GM18907 (cell line): ENCODE data around the gene CRELD2.

ENCODE experiments used
- ATAC-seq: cut with Tn5 transposase; IDR thresholded peaks from one replicate; pipeline ENCODE4 v1.9.1; 2021; ENCODE audit warnings: mild to moderate bottlenecking, moderate library complexity; ENCODE audit not compliant: unreplicated experiment

The CRELD2 gene

GRCh38 chr22:49966041-49966773 lies 47.8 kb downstream of the CRELD2 start:
- no peak for ATAC-seq

DNA sequence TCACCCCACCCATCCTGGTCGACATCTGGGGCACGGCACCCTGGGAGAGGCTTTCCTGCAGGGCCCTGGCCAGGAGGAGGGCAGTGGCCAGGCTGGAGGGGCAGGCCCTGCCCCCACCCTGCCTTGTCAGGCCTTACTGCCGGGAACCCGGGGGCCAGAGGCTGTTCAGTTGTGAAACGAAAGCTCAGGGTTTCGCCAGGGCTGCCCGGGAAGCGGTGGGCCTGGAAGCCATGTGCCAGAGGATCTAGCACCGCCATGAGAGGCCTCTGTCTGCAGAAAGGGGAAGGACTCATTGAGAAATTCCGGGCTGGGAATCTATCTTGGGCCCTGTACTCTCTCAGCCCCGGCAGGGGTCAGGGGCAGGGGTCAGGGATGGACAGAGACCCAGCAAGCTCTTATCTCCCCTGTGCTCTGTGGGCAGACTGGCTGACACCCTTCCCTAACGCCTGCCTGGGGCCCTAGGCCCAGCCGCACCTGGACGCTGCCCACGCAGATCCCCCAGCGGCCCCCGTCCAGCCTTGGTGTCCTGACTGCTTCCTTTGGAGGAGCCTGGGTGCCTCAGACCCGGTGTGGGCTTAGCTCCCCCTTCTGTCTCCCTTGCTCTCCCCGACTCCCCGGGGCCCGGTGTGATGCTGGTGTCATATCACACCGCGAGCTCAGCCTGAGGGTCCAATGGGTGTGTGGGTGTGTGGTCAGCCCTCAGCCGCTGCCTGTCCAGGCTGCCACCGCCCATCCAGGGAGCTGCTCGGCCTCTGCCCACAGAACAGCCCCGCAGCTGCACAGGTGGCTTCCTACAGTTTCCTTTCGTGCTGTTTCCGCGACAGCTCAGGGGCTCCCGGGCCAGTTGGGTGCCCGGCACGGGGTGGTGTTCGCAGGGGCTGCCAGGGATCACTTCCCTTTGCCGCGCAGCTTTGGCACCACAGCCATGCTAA lies 48.6 kb downstream of the CRELD2 start:
- no peak for ATAC-seq

- no peak for ATAC-seq
These were observed 49.3 kb downstream of the CRELD2 start for GRCh38 chr22:49967706-49968208.

DNA sequence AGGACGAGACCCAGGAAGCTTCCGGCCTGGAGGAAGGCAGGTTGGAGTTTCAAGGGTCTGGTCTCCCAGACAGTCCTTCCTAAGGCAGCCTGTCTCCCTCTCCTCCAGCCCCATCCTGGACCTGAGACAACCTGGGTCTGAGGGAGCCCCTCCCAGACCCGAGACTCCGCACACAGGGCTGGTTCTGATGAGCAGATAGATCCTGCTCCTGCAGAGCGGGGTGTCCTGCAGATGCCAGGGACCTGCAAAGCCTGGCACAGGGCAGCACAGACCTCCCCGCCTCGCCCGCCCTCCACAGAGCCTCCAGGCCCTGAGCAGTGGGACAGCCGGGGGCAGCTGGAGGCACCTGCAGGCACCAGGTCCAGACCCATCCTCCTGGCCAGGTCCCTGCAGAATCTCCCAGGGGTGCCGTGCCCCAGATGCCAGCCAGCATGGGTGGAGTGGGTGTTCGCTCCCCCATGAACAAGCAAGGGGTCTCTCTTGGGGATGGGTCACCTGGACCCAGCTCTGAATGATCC lies 49.9 kb downstream of the CRELD2 start:
- no peak for ATAC-seq

DNA sequence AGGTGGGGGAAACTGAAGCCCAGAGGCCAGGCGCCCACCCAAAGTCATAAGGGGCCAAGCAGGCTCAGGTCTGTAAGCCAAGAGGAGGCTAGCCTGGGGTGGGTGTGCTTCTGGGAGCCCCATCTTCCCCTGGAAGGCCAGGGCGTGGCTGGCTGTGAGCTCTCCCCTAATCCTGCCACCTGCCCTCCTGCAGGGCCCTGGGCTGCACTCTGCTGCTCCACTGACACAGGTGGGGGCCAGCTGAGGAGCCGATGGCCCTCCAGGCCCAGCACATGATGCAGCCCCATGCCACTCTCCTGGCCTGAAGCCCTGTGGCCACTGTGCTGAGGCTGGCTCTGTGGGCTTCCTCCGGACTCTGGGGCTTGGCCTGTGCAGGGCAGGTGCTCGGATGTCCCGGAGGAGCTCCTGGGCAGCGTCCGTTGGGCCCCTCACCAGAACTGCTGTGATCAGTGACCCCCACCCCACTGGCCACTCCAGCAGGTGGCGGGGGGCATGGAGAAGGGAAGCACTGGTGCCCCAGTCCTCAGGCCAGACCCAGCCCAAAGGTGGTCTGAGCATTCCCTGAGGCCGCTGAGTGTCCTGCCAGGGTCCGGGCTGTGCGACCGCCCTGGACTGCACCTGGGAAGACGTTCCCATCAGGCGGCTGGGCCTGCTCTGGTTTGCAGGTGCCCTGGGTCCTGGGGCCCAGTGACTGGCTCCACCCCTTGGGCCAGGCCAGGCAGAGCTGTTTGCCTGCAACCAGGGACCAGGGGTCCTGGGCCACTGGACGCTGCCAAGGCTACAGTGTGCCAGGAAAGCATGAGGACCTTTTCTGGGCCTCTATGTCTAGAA lies 50.6 kb downstream of the CRELD2 start:
- ATAC-seq, result no peak

DNA sequence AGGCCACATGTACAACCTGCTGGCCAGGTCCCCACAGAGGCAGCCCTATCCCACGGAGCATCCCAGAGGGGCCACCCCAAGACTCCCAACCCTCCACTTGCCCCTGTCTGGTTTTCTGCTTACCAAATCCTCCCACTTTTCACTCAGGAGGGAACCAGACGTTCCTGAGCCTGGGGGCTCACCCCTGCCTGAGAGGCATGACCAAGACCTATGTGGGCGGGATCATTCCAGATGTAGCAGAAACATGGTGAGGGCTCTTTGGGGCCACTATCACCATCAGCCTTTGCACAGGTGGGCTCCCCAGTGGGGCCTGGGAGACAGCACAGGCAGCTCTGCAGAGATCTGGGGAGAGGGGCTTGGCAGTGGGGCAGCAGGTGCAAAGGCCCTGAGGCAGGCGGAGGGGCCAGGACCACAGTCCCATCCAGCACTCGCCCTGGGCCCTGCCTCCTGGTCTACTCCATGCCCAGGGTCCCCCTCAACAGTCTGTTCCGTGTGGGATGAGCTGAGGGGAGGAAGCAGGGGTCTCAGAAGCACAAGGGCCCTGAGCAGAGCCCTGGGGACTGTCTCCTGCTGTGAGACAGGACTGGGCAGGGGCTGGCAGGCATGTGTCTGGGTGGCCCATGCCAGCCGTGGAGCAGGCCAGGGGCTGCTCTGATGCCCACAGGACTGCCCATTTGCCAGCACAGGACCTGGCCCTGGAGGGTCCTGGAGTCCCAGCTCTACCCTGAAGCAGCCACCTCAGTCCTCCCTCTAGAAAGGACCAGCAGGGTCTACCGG lies 51.5 kb downstream of the CRELD2 start:
- peak; percentile 6 for ATAC-seq

GRCh38 chr22:49970528-49971231 lies 52.2 kb downstream of the CRELD2 start:
- ATAC-seq, result peak; percentile 57

GRCh38 chr22:49971232-49972162 lies 53.1 kb downstream of the CRELD2 start:
- ATAC-seq, result peak; percentile 8

DNA sequence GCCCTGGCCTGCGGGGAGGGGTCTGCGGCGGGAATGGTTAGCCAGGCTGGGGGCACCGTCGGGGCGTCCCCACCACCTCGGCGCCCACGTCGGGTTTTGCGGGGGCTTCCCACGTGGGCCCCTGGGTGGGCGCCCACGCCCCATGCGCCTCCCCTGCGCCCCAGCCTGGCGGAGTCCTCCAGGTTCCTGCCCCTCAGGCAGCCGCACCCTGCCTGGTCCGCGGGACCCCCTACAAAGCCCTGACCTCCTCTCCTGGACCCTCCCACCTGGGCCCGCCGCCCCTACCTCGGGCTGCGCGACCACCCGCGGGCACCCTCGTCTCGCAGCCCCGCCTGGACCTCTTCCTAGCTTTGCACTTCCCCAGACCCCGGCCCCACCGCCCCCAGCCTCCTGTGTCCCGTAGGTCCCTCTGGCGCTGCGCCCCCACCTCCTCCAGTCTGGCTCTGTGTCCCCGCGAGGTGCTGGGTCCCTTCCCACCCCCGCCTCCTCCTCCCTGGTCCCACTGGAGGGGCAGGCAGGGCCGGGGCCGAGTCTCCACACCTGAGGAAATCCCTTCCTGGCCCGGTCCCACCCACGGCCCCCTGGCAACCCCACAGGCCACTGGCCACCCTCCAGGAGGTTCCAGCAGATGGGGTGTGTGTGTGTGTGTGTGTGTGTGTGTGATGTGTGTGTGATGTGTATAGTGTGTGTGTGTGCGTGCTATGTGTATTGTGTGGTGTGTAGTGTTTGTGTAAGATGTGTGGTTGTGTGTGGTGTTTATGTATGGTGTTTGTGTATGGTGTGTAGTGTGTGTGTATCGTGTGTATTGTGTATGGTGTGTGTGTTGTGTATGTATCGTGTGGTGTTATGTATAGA lies 54.0 kb downstream of the CRELD2 start:
- no peak for ATAC-seq

- no peak for ATAC-seq
These were observed 54.9 kb downstream of the CRELD2 start for GRCh38 chr22:49973018-49973961.

- peak; percentile 21 for ATAC-seq
These were observed 57.3 kb downstream of the CRELD2 start for GRCh38 chr22:49975543-49976389.

GRCh38 chr22:49976439-49977175 lies 58.2 kb downstream of the CRELD2 start:
- peak; percentile 56 for ATAC-seq
